DND-41 (cell line): ENCODE measurements around the gene NR1I2.

Experiments used
- ATAC-seq: fragments of 200-7000 bp; cut with Tn5 transposase; 3 replicates; pipeline ENCODE4 v1.9.1; 2021; ENCODE audit warnings: low read depth; ENCODE audit not compliant: insufficient read depth
- DNase-seq: peaks from one replicate; pipeline ENCODE4 v3.0.0-alpha.2; 2020
- H2AFZ ChIP-seq: 2 replicates; pipeline ENCODE4 v1.6.0; 2012; ENCODE audit warnings: low read depth, low read length
- H3K27ac ChIP-seq: 2 replicates; pipeline ENCODE4 v1.5.1; 2012; ENCODE audit warnings: low read length, inconsistent platforms
- H3K27me3 ChIP-seq: fragments of 200-600 bp; sonication (generic); 2 replicates; pipeline ENCODE4 v1.6.0; 2012; ENCODE audit warnings: low read length, mild to moderate bottlenecking, inconsistent platforms; ENCODE audit not compliant: insufficient read depth, poor library complexity
- H3K36me3 ChIP-seq: 2 replicates; pipeline ENCODE4 v1.5.1; 2012; ENCODE audit warnings: low read length, inconsistent platforms; ENCODE audit not compliant: insufficient read depth
- H3K4me1 ChIP-seq: 2 replicates; pipeline ENCODE4 v1.5.1; 2012; ENCODE audit warnings: mild to moderate bottlenecking, low read length; ENCODE audit not compliant: insufficient read depth
- H3K4me2 ChIP-seq: 2 replicates; pipeline ENCODE4 v1.6.0; 2012; ENCODE audit warnings: mild to moderate bottlenecking, moderate library complexity, low read length, inconsistent platforms; ENCODE audit not compliant: insufficient read depth
- H3K4me3 ChIP-seq, 2 experiments: fragments of 200-600 bp in 1 of 2; shearing (Covaris generic) in 1 of 2; 2 replicates each; pipeline ENCODE4 v1.5.1; 2012 to 2016; ENCODE audit warnings: inconsistent platforms in 2 of 2, low read length in 2 of 2, mild to moderate bottlenecking in 2 of 2, low read depth in 1 of 2, moderate library complexity in 1 of 2
- H3K79me2 ChIP-seq: 2 replicates; pipeline ENCODE4 v1.6.0; 2012; ENCODE audit warnings: low read length, inconsistent platforms; ENCODE audit not compliant: insufficient read depth
- H3K9ac ChIP-seq: 2 replicates; pipeline ENCODE4 v1.6.0; 2012; ENCODE audit warnings: low read depth, mild to moderate bottlenecking, inconsistent platforms, low read length, moderate library complexity
- H3K9me3 ChIP-seq: 2 replicates; pipeline ENCODE4 v1.5.1; 2012; ENCODE audit warnings: low read length, moderate library complexity, mild to moderate bottlenecking, inconsistent platforms; ENCODE audit not compliant: insufficient read depth, severe bottlenecking
- H4K20me1 ChIP-seq: 2 replicates; pipeline ENCODE4 v1.6.0; 2012; ENCODE audit warnings: low read length; ENCODE audit not compliant: insufficient read depth
- CTCF ChIP-seq: IDR thresholded peaks from 2 replicates; pipeline ENCODE4 v1.5.1; 2012; ENCODE audit warnings: borderline replicate concordance, low read length, moderate library complexity, mild to moderate bottlenecking; ENCODE audit not compliant: poor library complexity, severe bottlenecking; ENCODE audit errors: extremely low read depth
- EZH2 ChIP-seq: IDR thresholded peaks from 3 replicates; pipeline ENCODE4 v1.6.1; 2012; ENCODE audit warnings: borderline replicate concordance, low read depth, mild to moderate bottlenecking, moderate library complexity, low read length, inconsistent platforms; ENCODE audit not compliant: severe bottlenecking

Gene NR1I2

GRCh38 chr3:119741657-119742590 is 40.0 kb upstream of the NR1I2 start:
- Histone ChIP-seq H2AFZ (no peak overlapping the region), H3K4me3 (no peak overlapping the region), H3K27me3 (peaks cover 7% of the 10 kb centered on the region), H3K9me3 (no peaks in the 10 kb centered on the region), H3K4me1 (no peaks in the 10 kb centered on the region), H3K9ac (no peak overlapping the region), H4K20me1 (no peaks in the 10 kb centered on the region), H3K79me2 (no peaks in the 10 kb centered on the region), H3K27ac (no peak overlapping the region), H3K4me2 (no peak overlapping the region), H3K36me3 (no peaks in the 10 kb centered on the region)
- ATAC-seq (no peak), DNase-seq (no peak)
- TF ChIP-seq CTCF (no peak), EZH2 (no peak)

GRCh38 chr3:119743921-119744320 is 38.0 kb upstream of the NR1I2 start:
- peaks cover 7% of the 10 kb centered on the region for H3K27me3 ChIP-seq
- no peaks in the 10 kb centered on the region for H3K36me3 ChIP-seq
- no peaks in the 10 kb centered on the region for H3K9me3 ChIP-seq
- no peak overlapping the region for H3K9ac ChIP-seq
- no peaks in the 10 kb centered on the region for H4K20me1 ChIP-seq
- no peaks in the 10 kb centered on the region for H3K79me2 ChIP-seq
- no peak overlapping the region for H2AFZ ChIP-seq
- no peaks in the 10 kb centered on the region for H3K4me1 ChIP-seq
- H3K4me2 ChIP-seq = no peak overlapping the region
- TF ChIP-seq EZH2 (no peak), CTCF (no peak)
- DNase-seq (no peak), ATAC-seq (no peak)
- H3K27ac ChIP-seq = no peak overlapping the region
- H3K4me3 ChIP-seq = no peak overlapping the region

GRCh38 chr3:119745942-119746341 is 36.0 kb upstream of the NR1I2 start:
- Histone ChIP-seq H3K9ac (no peak overlapping the region), H3K4me2 (no peak overlapping the region), H3K79me2 (no peaks in the 10 kb centered on the region), H4K20me1 (no peaks in the 10 kb centered on the region), H3K27ac (no peak overlapping the region), H2AFZ (no peak overlapping the region), H3K4me1 (no peaks in the 10 kb centered on the region), H3K27me3 (peaks cover 9% of the 10 kb centered on the region), H3K9me3 (no peaks in the 10 kb centered on the region), H3K36me3 (no peaks in the 10 kb centered on the region), H3K4me3 (no peak overlapping the region)
- no peak for ATAC-seq
- no peak for TF ChIP-seq EZH2
- no peak for TF ChIP-seq CTCF
- no peak for DNase-seq
